ENCODE measurements around the gene WNT2.

WNT2 gene

DNA sequence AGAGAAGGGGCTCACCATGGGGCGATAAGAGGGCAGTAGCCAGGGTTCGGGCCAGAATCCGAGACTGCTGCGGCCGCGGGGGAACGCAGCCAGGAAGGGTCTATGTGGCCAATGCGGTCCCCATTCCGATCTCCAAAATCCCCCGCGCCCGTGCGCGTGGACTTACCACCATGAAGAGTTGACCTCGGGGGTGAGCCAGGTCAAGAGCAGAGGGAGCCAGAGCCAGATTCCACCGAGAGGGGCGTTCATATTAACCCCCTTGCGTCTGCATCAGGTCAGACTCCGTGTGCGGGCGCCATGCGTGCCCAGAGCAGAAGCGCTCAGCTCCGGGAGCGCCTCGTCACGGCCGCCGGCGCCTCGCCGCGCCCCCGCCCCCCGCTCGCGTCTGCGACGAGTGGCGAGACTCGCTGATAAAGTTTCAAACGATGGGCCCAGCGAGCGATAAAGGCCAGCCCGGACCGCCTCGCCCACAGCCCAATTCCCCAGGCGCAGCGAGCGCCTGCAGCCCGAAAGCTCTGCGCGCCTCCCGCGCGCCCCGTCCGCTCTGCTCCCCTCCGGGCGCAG, at the start of gene WNT2:
Gene WNT2, minus strand, starts transcription at position 318 of the 564 bp plus-strand sequence. Its CDS starts 69 bp downstream, at position 249.
- DNase-seq: no peak

GRCh38 chr7:117372073-117372472, 49.2 kb upstream of the WNT2 start:
- DNase-seq: no peak

DNA sequence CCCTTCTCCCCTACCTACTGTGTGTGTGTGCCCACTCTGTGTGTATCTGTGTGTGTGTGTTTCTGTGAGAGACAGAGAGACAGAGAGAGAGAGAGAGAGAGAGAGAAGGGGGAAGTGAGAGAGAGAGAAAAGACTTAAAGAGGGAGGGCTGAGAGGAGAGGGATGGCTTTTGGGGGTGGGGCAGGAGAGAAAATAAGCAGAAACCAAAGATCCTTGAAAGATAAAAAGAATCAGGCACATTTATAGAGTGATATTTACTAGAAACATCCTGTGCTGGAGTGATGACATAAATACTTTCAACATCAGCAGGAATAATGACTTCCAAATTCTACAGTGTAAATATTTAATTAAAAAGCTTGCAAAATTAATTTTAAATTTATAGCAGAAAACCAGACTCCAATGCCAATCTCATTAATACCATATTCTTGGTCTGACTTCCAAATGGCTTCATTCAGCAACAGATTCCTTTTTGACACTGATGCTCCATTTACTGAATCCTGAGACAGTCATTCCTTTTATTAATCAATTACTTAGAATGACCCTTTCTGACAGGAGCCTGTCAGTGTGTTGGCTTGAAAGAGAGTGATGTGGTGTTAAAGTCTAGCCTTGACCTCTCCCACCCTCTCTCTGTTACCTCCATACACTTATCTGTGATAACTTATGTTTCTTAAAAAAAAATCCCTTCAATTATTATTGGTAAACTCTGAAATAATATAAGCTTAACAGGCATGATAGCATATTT, 41.7 kb upstream of the WNT2 start:
- no peak for DNase-seq

- DNase-seq: no peak
Measured at GRCh38 chr7:117362294-117362888, 39.5 kb upstream of the WNT2 start.

- DNase-seq: no peak
Measured at GRCh38 chr7:117350027-117350426, 27.2 kb upstream of the WNT2 start.

DNA sequence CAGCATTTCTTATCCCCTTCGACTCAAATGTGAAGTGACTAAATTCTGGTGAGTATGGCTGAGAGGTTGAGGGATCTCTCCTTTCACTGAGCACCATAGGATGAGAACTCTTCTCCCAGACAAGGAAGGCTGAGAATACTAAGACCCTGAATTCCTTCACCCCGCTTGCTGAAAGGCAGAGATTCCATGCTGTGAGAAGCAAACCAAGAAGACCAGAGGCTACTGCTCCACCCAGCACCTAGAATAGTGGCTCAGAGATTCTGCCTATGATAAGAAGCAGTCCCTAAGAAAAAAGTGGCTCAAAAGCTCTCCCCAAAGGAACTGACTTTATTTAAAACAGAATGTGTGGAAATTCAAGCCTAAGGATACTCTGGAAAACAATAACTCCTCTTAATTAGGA, 26.7 kb upstream of the WNT2 start:
- no peak for DNase-seq

DNA sequence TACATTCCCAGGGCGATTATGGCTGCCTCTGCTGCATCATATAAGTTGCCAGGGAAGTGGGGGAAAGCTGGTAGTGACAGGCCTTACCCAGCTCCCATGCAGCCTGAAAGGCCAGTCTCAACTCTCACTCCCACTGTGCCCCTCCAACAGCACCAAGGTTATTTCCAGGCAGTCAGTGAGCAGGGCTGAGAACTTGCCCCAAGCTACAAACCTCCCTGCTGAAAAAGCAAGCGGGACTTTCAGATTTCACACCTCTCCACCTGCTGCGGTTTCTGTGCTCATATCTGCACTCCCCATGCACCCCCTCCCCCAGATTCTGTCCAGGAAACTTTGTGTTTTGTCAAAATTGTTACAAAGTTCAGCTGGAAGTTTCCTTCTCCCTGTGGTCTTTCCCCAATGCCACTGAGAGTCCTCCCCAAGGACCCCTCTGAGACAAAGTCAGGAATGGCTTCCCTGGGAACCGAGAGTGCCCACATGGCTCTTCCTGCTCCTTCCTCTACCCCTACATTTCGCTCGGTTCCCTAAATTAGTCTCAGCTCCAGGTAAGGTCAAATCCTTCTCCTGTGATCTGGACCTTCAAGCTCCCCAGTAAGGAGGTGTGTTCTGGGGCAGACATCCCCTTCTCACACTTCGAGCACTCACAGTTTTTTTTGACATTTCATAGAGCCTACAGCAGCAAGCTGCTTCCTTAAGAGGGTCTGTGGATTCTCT, 25.3 kb upstream of the WNT2 start:
- no peak for DNase-seq

DNA sequence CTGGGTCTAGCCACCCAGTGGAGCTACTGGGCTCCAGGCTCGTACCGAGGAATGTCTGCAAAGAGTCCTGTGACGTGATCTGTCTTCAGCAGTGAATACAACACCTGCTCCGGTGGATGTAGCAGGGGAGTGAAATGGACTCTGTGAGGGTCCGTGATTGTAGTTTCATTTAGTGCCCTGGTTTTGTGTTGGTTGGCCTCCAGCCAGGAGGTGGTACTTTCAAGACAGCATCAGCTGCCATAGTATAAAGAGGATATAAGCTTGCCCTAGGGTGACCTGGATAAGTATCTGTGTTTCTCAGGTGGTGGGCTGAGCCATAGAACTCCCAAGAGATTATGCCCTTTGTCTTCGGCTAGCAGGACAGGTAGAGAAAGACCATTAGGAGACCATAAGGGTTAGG, 24.6 kb upstream of the WNT2 start:
- DNase-seq: no peak

DNA sequence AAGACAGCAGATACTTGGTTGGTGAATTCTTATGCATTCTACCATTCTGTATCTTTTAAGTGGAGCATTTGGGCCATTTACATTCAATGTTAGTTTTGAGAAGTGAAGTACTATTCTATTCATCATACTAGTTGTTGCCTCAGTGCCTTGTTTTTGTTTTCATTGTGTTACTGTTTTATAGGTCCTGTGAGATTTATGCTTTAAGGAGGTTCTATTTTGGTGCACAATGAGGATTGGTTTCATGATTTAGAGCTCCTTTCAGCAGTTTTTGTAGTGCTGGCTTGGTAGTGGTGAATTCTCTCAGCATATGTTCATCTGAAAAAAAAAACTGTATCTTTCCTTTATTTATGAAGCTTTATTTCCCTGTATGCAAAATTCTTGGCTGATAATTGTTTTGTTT, 23.3 kb upstream of the WNT2 start:
- no peak for DNase-seq

DNA sequence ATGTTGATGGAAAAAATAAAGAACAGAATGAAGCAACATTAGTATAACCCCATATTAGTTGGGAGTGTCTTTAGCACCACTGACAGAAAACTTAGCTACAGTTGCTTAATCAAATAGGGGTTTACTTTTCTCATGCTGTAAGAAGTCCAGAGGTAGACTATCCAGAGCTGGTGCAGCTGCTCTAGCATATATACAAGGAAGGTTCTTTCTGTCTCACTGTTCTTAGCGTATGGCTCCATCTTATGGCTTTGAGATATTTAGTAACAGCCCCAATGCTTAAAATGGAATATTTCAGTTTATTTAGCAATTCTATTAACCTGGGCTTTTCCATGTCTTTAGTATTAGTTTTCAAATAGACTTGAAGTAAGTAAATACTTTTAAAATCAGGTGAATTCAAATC, 15.2 kb upstream of the WNT2 start:
- DNase-seq: no peak

- no peak for DNase-seq
Measured at GRCh38 chr7:117333168-117333567, 10.3 kb upstream of the WNT2 start.

GRCh38 chr7:117332031-117332430, 9.2 kb upstream of the WNT2 start:
- DNase-seq: no peak

DNA sequence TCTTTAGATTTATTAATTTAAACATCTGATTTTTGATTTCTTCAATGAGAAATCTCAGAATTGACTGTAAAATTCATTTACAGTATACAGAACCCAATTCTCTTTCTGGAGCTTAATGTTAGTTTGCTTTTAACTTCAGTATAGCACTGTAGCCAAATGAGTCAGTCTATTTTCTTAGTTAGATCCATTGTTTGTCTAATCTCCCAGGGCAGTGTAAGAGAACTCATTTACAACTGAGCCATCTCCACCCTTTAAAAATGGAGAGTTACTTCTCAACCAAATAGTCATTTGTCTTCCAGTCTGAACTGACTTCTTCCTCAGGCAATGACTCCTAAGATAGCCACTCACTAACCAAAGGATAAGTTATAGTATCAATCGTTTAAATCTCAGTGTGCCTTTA, 3.0 kb upstream of the WNT2 start:
- DNase-seq: no peak

- no peak for DNase-seq
Measured at GRCh38 chr7:117324960-117325359, 2.1 kb upstream of the WNT2 start.

DNA sequence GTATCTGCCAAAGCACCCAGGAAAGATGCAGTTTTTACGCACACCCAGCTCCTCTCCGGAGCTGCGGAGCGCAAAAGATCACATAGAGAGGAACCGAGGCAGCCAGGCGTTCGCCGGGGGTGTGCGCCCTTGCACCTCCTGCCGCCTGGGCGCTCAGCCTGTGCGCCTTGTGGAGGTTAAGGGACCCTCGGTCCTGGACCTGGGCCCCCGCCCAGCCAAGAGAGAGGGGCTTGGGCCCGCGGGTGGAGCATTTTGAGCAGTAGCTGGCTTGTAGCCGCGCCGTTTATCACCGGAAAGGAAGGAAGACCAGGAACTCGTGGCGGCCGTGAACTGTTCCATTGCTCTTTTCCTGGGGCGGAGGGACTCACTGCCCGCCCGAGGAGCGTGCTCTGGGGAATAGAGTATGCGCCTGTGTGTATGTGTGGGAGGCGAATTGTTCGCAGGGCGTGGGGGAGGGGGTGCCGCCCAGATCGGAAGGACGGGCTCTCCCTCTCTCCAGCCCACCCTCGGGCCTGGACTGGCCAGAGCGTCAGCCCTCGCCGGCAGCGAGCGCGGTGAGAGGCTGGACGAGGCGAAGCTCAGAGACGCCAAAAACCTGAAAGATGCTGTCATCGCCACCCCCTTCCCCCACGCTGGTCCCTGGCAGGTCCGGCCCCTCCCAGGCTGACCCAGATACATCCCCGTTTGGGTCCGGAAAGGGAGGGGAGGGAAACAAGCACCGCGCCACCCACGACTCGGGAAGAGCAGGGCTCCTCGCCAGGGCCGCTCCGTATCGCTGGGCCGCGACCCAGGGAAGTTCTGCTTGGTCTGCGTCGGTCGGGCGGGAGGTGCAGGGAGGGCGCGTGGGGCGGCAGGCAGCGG, 1.2 kb upstream of the WNT2 start:
- DNase-seq: no peak

- peak; percentile 10 for DNase-seq
Measured at GRCh38 chr7:117323305-117323850, 520 bp upstream of the WNT2 start.

- no peak for DNase-seq
Measured at GRCh38 chr7:117320523-117320922, 2.3 kb downstream of the WNT2 start.

DNA sequence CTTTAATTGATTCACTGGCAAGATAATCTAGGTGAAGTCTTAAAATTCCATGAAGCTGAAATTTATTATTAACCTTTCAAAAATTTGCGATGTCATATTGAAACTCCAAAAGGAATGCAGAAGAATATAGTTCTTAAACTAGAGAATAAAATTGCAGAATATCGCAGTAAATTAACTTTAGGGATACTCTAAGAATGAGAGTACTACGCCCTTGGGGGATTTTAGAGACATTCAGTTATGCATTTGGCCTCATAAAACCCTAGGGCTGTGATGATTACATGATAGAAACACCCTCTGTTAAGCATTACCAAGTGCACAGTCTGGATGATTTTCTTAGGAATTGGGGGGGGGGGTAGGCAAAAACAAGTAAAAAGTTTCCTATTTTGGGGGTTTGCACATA, 3.7 kb downstream of the WNT2 start:
- DNase-seq: peak; percentile 8

DNA sequence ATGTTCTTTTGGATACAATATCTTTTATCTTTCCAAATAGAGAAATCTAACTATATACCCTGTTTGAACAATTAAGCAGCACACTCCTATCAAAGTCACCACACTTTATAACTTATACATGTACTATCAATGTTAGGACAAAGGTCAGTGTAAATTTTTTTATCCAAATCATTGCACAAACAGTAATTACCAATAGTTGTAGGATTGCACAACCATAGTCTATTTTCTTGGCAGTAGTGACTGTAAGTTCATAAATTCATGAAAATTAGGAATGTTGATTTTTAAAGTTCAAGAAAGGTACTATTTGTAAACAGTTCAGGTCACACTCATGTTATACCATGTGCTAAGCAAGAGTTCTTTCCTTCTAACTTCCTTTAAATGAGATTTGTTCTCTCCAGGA, 9.3 kb downstream of the WNT2 start:
- DNase-seq: no peak

DNA sequence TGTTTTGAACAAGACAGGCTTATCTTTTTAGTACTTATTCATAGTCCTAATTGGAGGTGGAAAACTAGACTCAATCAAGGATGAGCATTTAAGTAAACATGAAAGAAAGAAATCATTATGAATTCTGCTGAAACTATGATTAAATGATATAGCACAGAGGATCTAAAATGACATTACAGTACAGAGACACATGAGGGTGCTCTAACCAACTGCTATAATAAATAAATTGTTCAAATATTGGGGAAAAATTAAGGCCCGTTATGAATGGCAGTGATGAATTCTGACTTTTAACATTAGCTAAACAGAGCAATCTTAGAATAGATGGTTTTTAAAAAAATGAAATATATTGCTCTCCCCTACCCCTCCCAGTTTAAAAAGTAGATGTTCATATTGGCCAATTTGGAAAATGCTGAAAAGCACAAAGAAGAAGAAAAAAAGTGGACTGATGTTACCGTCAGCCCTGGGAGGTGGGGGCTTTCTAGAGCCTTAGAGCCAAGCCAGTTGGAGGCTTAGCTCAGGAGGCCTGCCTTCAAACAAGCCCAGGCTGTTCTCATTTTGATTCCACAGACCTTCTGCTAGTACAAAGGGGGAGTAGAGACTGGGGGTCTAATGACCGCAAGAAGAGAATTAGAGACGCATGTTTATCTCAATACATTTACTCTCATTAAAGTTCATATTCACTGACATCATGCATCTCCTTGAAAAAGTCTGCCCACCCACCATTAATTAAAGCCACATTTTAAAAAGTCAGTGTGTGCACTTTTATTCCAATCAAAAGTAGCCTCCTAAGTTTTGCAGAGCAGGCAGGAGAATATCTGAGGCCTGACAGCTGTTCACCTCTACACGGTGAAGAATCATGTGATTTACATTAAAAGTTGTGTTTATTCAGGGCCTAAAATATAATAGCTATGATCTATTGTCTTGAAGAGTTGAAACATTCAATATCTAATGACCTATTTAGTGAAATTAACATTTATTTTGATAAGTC, 10.0 kb downstream of the WNT2 start:
- DNase-seq: no peak

GRCh38 chr7:117308891-117309290, 14.0 kb downstream of the WNT2 start:
- no peak for DNase-seq
